HEK293 (cell line): ENCODE measurements around the gene CCDC30.

Source experiments
- CTCF ChIA-PET: fragments of 350-600 bp; formaldehyde crosslinking; extraction: SDS; loops from one replicate; lab custom pipeline; 2021; ENCODE audit warnings: antibody characterized with exemption; lab: Yijun Ruan, JAX
- POLR2A ChIA-PET: fragments of 300-600 bp; formaldehyde crosslinking; extraction: SDS; loops from one replicate; lab custom pipeline; 2020; ENCODE audit warnings: antibody characterized with exemption, inconsistent platforms; lab: Yijun Ruan, JAX
- H3K27ac ChIP-seq: fragments of 200-500 bp; sonication (Bioruptor generic); 2 replicates; pipeline ENCODE4 v1.5.1; 2014; ENCODE audit warnings: low read depth, low read length, control low read depth, inconsistent platforms; ENCODE audit errors: extremely low read depth
- H3K36me3 ChIP-seq, 2 experiments: fragments of 200-500 bp in 1 of 2; sonication (Bioruptor generic) in 1 of 2; 1 replicate in 1 of 2; 2 replicates in 1 of 2; pipeline ENCODE4 v1.5.1; 2014 to 2017; ENCODE audit warnings: inconsistent platforms in 2 of 2, low read length in 2 of 2; ENCODE audit not compliant: control insufficient read depth in 2 of 2, insufficient read depth in 1 of 2
- H3K4me1 ChIP-seq: fragments of 200-500 bp; sonication (Bioruptor generic); 2 replicates; pipeline ENCODE4 v1.5.1; 2014; ENCODE audit warnings: mild to moderate bottlenecking, low read length, inconsistent platforms; ENCODE audit not compliant: control insufficient read depth, insufficient read depth
- H3K4me3 ChIP-seq: 2 replicates; pipeline ENCODE4 v1.5.1; 2011; ENCODE audit warnings: low read depth, mild to moderate bottlenecking, control low read depth, low read length, moderate library complexity
- H3K9me3 ChIP-seq: fragments of 200-500 bp; sonication (Bioruptor generic); 2 replicates; pipeline ENCODE4 v1.5.1; 2014; ENCODE audit warnings: low read depth, low read length, inconsistent platforms; ENCODE audit not compliant: control insufficient read depth, insufficient read depth
- AEBP2 ChIP-seq: fragments of 450-650 bp; formaldehyde crosslinking; IDR thresholded peaks from 2 replicates; pipeline ENCODE4 v1.5.1; 2016; ENCODE audit warnings: missing biosample characterization, missing genetic modification characterization, borderline replicate concordance
- PATZ1 ChIP-seq: fragments of 450-650 bp; formaldehyde crosslinking; IDR thresholded peaks from 2 replicates; pipeline ENCODE4 v1.5.1; 2016; ENCODE audit warnings: missing biosample characterization, missing genetic modification characterization
- RBAK ChIP-seq: fragments of 450-650 bp; formaldehyde crosslinking; IDR thresholded peaks from 2 replicates; pipeline ENCODE4 v1.5.1; 2016; ENCODE audit warnings: missing biosample characterization, missing genetic modification characterization
- TCF7L2 ChIP-seq: IDR thresholded peaks from 2 replicates; pipeline ENCODE4 v1.6.1; 2011; ENCODE audit warnings: low read depth, mild to moderate bottlenecking, inconsistent platforms, low read length, moderate library complexity, borderline replicate concordance
- ZBTB49 ChIP-seq: fragments of 450-650 bp; formaldehyde crosslinking; IDR thresholded peaks from 2 replicates; pipeline ENCODE4 v1.5.1; 2016; ENCODE audit warnings: missing biosample characterization, missing genetic modification characterization, low read depth
- ZNF155 ChIP-seq: fragments of 450-650 bp; formaldehyde crosslinking; IDR thresholded peaks from 2 replicates; pipeline ENCODE4 v1.5.1; 2016; ENCODE audit warnings: missing biosample characterization, missing genetic modification characterization
- ZNF18 ChIP-seq: fragments of 450-650 bp; formaldehyde crosslinking; IDR thresholded peaks from 2 replicates; pipeline ENCODE4 v1.5.1; 2016; ENCODE audit warnings: missing biosample characterization, missing genetic modification characterization
- ZNF184 ChIP-seq: fragments of 450-650 bp; IDR thresholded peaks from 2 replicates; pipeline ENCODE4 v1.5.1; 2018; ENCODE audit warnings: missing biosample characterization, mild to moderate bottlenecking, missing genetic modification characterization
- ZNF248 ChIP-seq: fragments of 450-650 bp; formaldehyde crosslinking; IDR thresholded peaks from 2 replicates; pipeline ENCODE4 v1.5.1; 2017; ENCODE audit warnings: missing biosample characterization, missing genetic modification characterization
- ZNF324 ChIP-seq: fragments of 450-650 bp; formaldehyde crosslinking; IDR thresholded peaks from 2 replicates; pipeline ENCODE4 v1.5.1; 2016; ENCODE audit warnings: missing biosample characterization, missing genetic modification characterization
- ZNF362 ChIP-seq: fragments of 450-650 bp; formaldehyde crosslinking; IDR thresholded peaks from 2 replicates; pipeline ENCODE4 v1.5.1; 2016; ENCODE audit warnings: missing biosample characterization, missing genetic modification characterization
- ZNF510 ChIP-seq: fragments of 450-650 bp; formaldehyde crosslinking; IDR thresholded peaks from 2 replicates; pipeline ENCODE4 v1.5.1; 2018; ENCODE audit warnings: mild to moderate bottlenecking, missing genetic modification characterization, missing biosample characterization; ENCODE audit not compliant: insufficient replicate concordance
- ZNF518A ChIP-seq: fragments of 450-650 bp; formaldehyde crosslinking; conservative IDR thresholded peaks from 2 replicates; pipeline ENCODE4 v1.5.1; 2016; ENCODE audit warnings: low read depth, missing biosample characterization, missing genetic modification characterization
- ZNF548 ChIP-seq: fragments of 450-650 bp; formaldehyde crosslinking; IDR thresholded peaks from 2 replicates; pipeline ENCODE4 v1.5.1; 2016; ENCODE audit warnings: missing biosample characterization, missing genetic modification characterization
- ZNF654 ChIP-seq: fragments of 450-650 bp; formaldehyde crosslinking; IDR thresholded peaks from 2 replicates; pipeline ENCODE4 v1.5.1; 2016; ENCODE audit warnings: low read depth, missing biosample characterization, missing genetic modification characterization
- ZNF837 ChIP-seq: fragments of 450-650 bp; formaldehyde crosslinking; IDR thresholded peaks from 2 replicates; pipeline ENCODE4 v1.5.1; 2016; ENCODE audit warnings: missing biosample characterization, missing genetic modification characterization
- ZSCAN4 ChIP-seq: fragments of 450-650 bp; formaldehyde crosslinking; IDR thresholded peaks from 2 replicates; pipeline ENCODE4 v1.5.1; 2017; ENCODE audit warnings: missing biosample characterization, missing genetic modification characterization

Gene CCDC30

GRCh38 chr1:42417166-42417565 lies 45.9 kb upstream of the CCDC30 start (continued):
- TF ChIP-seq AEBP2 (tag by site-specific recombination) (no peak), ZSCAN4 (tag by site-specific recombination) (no peak), TCF7L2 (no peak), ZNF248 (tag by site-specific recombination) (no peak), ZNF837 (tag by site-specific recombination) (no peak), ZNF155 (tag by site-specific recombination) (no peak), RBAK (tag by site-specific recombination) (no peak), ZNF510 (tag by site-specific recombination) (no peak), ZBTB49 (no peak), ZNF324 (tag by site-specific recombination) (no peak), PATZ1 (no peak)

GRCh38 chr1:42418516-42418915 lies 44.6 kb upstream of the CCDC30 start:
- Histone ChIP-seq H3K27ac (no peak overlapping the region), H3K9me3 (no peaks in the 10 kb centered on the region), H3K4me1 (peaks cover 11% of the 10 kb centered on the region), H3K4me3 (no peak overlapping the region), H3K36me3 (no peaks in the 10 kb centered on the region)
- CTCF ChIA-PET: interaction anchor here (1.4 kb wide), 1 partner anchor 245 kb away, joined by 3 read pairs; no protein-coding TSS in a partner anchor
- TF ChIP-seq ZNF654: no peak
- POLR2A ChIA-PET: no interaction called here

GRCh38 chr1:42419126-42419821 lies 43.8 kb upstream of the CCDC30 start:
- POLR2A ChIA-PET: interaction anchor here (0.5 kb wide), 1 partner anchor 10 kb away, joined by 5 read pairs; no protein-coding TSS in a partner anchor

More at GRCh38 chr1:42419126-42419821, 43.8 kb upstream of the CCDC30 start:
- CTCF ChIA-PET: interaction anchor here (1.4 kb wide), 1 partner anchor 73 kb away, joined by 4 read pairs; no protein-coding TSS in a partner anchor
- H3K4me3 ChIP-seq: no peak overlapping the region
- no peaks in the 10 kb centered on the region for H3K9me3 ChIP-seq
- TF ChIP-seq ZNF362 (tag by site-specific recombination): no peak
- no peak for TF ChIP-seq ZNF184 (tag by site-specific recombination)
- no peak for TF ChIP-seq ZNF518A (tag by site-specific recombination)
- no peak for TF ChIP-seq ZNF548 (tag by site-specific recombination)
- TF ChIP-seq ZNF18 (tag by site-specific recombination): no peak
- TF ChIP-seq, all 188 proteins: peak for 0
- peaks cover 11% of the 10 kb centered on the region for H3K4me1 ChIP-seq
- no peaks in the 10 kb centered on the region for H3K36me3 ChIP-seq
- H3K27ac ChIP-seq: no peak overlapping the region
